SK-N-DZ (cell line): Measurements from ENCODE around the gene MSLN.

Experiments used
- DNase-seq: peaks from one replicate; pipeline ENCODE4 v3.0.0-alpha.2; 2015; ENCODE audit warnings: low spot score
- small RNA-seq, 2 experiments: library from RNA; depleted of rRNA; stranded (forward); fragments of <200 nt; gene quantifications; one replicate each; pipeline ENCODE3, GENCODE V24; 2014

MSLN gene

DNA sequence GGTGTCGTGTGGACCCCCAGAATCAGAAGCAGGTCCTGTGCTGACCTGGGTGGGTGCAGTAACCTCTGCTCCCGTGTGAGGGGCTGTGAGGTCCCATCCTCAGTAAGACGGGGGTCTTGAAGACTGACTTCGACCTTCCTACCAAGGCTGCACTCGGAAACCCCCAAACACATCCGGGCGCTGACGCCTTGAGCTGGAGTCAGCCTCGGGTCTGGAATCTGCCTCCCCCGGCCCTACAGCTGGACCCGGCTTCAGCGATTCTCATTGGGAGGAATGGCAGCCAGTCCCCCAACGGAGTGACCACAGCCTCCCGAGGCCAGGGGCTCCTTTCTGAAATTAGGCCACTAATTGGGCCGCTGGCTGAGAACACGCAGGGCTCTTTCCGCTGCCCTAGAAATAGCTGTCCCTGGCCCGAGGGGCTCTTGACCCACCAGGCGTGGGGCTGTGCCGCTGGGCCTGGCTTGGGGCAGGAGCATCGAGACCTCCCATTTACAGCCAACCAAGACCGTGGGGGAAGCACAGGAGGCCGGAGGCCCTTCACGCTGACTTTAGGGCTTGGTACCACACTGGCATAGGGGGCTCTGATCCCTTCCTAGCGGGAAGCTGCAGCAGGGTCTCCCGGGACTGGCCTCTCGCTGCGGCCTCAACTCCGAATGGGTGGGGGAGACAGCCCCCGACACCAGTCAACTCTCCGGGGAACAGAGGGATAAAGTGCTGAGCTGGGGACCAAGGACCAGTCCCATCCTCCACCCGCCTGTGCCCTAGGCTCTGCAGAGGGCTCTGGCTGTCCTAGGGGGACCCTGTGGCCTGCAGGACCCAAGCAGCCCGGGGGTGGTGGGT lies 42.6 kb downstream of the MSLN start:
- DNase-seq = no peak

DNA sequence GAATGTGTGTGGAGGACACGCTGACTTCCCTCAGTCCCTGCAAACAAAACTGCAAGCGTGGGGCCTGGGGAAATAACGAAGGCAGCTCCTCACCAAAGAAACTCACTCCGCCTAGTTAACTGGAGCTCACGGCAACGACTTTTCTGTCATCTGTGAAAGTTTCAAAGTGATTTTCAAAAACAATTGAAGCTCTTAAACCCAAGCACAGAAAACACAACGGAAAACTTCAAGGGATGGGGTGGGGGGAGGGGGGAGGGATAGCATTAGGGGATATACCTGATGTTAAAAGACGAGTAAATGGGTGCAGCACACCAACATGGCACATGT lies 43.2 kb downstream of the MSLN start:
- no peak for DNase-seq

- no peak for DNase-seq
Observed at GRCh38 chr16:804193-805048, 43.9 kb downstream of the MSLN start.

DNA sequence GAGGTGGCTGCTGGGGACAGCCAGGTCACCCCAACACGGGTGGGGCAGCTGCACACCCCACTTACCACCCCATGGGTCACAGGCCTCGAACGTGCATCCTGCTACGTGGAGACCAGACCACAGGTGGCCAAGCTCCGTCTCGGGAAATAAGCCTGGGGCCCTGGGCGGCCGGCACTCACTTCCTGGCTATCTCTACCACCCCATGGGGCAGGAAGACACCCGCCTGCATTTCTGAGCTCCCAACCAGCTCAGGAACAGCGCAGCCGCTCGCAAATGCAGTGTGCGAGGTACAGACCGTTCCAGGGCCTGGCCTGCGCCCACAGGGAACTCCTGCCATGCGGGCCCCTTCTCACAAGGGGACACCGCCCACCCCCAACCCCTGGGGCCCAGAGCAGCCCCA lies 44.9 kb downstream of the MSLN start:
- no peak for DNase-seq

- DNase-seq = peak; percentile 91
Observed at GRCh38 chr16:807347-808084, 47.0 kb downstream of the MSLN start.

DNA sequence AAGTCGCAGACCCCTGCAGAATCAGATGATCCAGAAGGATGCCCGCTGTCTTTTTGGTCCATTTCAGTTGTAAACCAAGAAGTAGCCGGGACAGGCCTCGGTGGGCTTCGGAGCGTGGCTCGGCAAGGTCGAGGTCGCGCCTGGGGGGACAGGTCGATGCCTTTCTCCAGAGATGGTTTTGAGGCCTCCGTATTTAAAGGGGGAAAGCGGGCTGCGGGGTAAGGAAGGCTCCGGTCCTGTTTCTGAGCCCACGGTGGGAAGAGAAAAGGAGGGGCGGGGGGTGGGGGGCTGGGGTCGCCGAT lies 47.5 kb downstream of the MSLN start:
- no peak for DNase-seq

DNA sequence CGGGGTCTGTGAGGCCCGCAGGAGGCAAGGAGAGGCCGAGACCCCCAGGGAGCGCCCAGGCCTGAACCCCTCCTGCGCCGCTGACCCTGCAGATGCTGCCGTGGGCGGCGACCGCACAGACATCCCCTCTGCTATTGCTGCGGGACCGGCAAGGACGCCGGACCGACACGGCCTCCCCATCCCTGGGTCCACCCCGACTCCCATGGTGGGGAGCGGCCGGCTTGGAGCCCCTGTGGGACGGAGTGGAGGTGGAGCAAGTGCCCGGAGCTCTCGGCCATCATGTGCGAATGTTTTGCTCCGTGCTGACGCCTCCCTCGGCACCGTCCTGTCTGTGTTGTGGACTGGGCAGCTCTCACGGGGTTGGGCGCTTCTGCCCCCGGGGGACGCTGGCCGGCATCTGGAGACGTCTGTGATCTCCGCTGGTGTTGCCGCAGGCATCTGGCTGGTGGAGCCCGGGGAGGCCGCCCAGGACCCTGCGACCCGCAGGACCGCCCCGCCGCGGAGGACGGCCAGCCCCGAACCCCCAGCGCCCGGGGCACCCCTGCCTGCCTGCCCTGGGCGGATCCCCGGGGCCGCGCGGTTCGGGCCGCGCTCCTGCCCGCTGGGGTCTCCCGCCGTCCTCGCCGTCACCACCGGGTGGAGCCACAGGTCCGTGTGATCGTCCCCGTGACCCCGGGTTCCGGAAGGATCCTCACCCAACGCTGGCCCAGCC lies 52.8 kb downstream of the MSLN start:
- no peak for DNase-seq

DNA sequence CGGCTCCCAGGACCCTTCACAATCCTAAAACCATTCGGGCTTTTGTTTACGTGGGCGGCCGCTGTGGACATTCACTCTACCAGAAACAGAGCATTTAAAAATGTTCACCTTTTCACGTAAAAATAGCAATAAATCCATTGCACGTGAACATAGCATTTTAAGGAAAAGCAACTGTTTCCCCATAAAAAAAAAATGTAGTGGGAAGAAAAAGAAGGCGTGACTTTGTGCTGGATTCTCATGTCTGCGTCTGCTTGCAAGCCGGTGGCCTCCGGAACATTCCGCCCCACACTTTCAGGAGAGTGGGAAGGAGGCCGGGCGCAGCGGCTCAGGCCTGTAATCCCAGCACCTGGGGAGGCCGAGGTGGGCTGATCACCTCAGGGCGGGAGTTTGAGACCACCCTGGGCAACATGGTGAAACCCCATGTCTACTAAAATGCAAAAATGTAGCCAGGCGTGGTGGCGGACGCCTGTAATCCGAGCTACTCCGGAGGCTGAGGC lies 53.4 kb downstream of the MSLN start:
- DNase-seq = no peak

DNA sequence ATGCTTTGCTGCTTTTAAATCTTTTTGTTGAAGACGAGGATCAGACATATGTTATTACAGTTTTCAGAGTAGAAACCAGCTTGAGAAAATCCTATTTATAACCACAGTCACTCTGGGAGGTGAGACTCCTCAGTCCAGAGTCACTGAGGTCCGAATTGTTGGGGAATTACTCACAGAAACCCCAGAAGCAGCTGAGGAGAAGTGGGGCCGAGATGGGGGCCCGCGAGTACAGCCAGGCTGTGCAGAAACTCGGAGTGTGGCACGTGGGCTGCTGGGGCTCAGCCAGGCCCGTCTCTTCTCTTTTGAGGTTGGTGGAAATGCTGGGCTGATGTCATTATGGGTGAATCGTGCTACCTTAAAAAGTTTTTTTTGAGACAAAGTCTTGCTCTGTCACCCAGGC lies 54.4 kb downstream of the MSLN start:
- no peak for DNase-seq

GRCh38 chr16:815861-816260 lies 55.3 kb downstream of the MSLN start:
- no peak for DNase-seq

DNA sequence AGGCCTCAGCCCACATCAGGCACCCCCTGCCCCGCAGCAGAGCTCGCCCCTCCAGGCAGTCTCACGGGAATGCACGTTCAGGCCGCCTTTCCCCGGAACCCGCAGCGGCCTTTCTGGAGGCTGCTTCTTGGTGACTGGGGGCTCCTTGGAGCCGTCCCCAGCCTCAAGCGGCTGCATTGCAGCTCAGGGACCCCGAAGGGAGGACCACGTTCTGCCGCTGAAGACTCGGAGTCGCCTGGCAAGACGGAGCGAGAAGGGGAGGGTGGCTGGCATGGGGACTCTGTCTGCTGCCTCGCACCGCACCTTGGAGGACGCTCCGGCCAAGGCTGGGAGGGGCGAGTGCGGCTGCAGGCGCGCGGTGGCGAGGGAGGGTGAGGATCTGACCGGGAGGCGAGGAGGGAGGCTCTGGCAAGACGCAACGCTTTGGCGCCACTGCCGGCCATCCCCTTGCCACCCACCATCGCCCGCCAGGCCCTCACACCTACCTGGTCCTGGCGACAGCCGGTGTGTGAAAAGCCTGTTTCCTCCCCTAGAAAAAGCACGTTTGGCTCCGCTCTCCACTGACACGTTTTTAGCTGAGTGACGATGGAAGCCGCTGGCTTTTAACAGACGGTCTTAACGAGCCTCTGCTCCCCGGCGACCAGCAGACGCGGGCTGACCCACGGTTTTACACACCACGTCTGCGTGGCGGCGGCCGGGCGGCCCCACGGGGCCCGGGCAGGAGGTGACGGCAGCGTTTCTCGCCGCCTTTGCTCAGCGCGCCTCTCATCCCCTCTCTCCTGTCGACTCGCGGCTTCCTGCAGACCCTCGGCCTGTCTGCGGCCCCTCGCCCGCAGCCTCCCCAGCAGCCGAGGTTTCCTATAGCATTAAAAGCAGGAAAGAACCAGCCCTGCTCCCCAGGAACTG lies 56.7 kb downstream of the MSLN start:
- no peak for DNase-seq

GRCh38 chr16:818132-818531 lies 57.6 kb downstream of the MSLN start:
- DNase-seq = no peak

Small RNAs within 50 kb of the gene (small RNA-seq; reads per million reads assigned to genes)
- gene MIR662 = 0 reads per million in 2 experiments
